Measurements from ENCODE around the gene DTNA.
"Not testable (repeated sequence)": the region's sequence is repeated elsewhere in the genome, so short reads cannot be mapped to it uniquely, and the experiment has no call there.

DTNA gene

GRCh38 chr18:34911081-34911480 is 201.0 kb downstream of the DTNA start:
- DNase-seq = no peak

GRCh38 chr18:34911661-34912384 is 201.7 kb downstream of the DTNA start:
- no peak for DNase-seq

- no peak for DNase-seq
These were observed 204.0 kb downstream of the DTNA start for GRCh38 chr18:34913837-34914661.

- DNase-seq = no peak
These were observed 204.9 kb downstream of the DTNA start for GRCh38 chr18:34915046-34915445.

GRCh38 chr18:34916539-34916938 is 206.4 kb downstream of the DTNA start:
- DNase-seq = not testable (repeated sequence)

- DNase-seq = no peak
These were observed 208.8 kb downstream of the DTNA start for GRCh38 chr18:34918856-34919255.

- no peak for DNase-seq
These were observed 211.1 kb downstream of the DTNA start for GRCh38 chr18:34921226-34921625.

GRCh38 chr18:34921811-34922385 is 211.8 kb downstream of the DTNA start:
- DNase-seq = no peak

- DNase-seq = not testable (repeated sequence)
These were observed 212.5 kb downstream of the DTNA start for GRCh38 chr18:34922594-34922993.

- DNase-seq = no peak
These were observed 213.8 kb downstream of the DTNA start for GRCh38 chr18:34923911-34924310.

GRCh38 chr18:34926683-34927082 is 216.6 kb downstream of the DTNA start:
- no peak for DNase-seq

GRCh38 chr18:34928088-34928753 is 218.1 kb downstream of the DTNA start:
- DNase-seq = no peak

GRCh38 chr18:34928754-34929335 is 218.7 kb downstream of the DTNA start:
- DNase-seq = no peak

GRCh38 chr18:34929336-34929780 is 219.3 kb downstream of the DTNA start:
- DNase-seq = no peak

GRCh38 chr18:34932363-34932762 is 222.3 kb downstream of the DTNA start:
- DNase-seq = no peak

GRCh38 chr18:34932792-34933466 is 222.8 kb downstream of the DTNA start:
- DNase-seq = no peak

- DNase-seq = no peak
These were observed 224.0 kb downstream of the DTNA start for GRCh38 chr18:34933909-34934661.

GRCh38 chr18:34936772-34937171 is 226.7 kb downstream of the DTNA start:
- no peak for DNase-seq

GRCh38 chr18:34938090-34938489 is 228.0 kb downstream of the DTNA start:
- no peak for DNase-seq

Data from NCI-H1092 treated with DMSO at 0.1 percent for 48 hours (cell line).